H1 (cell line): Measurements from ENCODE around the gene DLEC1. TPM values are rescaled to one million over a fixed set of nuclear protein-coding genes. Genes with fewer than 3 reads are reported as not detected.

Source experiments
- CTCF ChIA-PET: fragments of 300-600 bp; sonication (Branson Sonifier 250); formaldehyde crosslinking; loops from one replicate; lab custom pipeline; 2021; ENCODE audit not compliant: partially characterized antibody; lab: Charles Lee
- POLR2A ChIA-PET: fragments of 300-600 bp; sonication (Branson Sonifier 250); formaldehyde crosslinking; loops from one replicate; lab custom pipeline; 2021; ENCODE audit warnings: inconsistent platforms; ENCODE audit not compliant: partially characterized antibody; lab: Charles Lee
- DNase-seq, 2 experiments: peaks; one replicate each; pipeline versions ENCODE4 v3.0.0 to v3.0.0-alpha.2; 2010 to 2022; ENCODE audit warnings: low spot score in 2 of 2, low read depth in 1 of 2, mixed read lengths in 1 of 2
- FAIRE-seq: peaks from 2 replicates; lab custom pipeline; 2011; peaks lifted over from hg19 to GRCh38; lab: Jason Lieb, UNC
- H2AFZ ChIP-seq: 2 replicates; pipeline ENCODE4 v1.8.1; 2012; ENCODE audit warnings: low read length, inconsistent platforms
- H2AK5ac ChIP-seq: 2 replicates; pipeline ENCODE4 v1.6.1; 2013; ENCODE audit warnings: low read depth, low read length
- H2BK120ac ChIP-seq: replicated peaks from 2 replicates; pipeline ENCODE3; 2013; ENCODE audit warnings: low read depth, low read length, inconsistent platforms
- H2BK12ac ChIP-seq: 2 replicates; pipeline ENCODE4 v1.6.1; 2013; ENCODE audit warnings: low read depth, low read length
- H2BK15ac ChIP-seq: 2 replicates; pipeline ENCODE4 v1.6.1; 2013; ENCODE audit warnings: low read length
- H2BK20ac ChIP-seq: 2 replicates; pipeline ENCODE4 v1.6.1; 2013; ENCODE audit warnings: low read length
- H2BK5ac ChIP-seq: 2 replicates; pipeline ENCODE4 v1.6.1; 2013; ENCODE audit warnings: low read depth, low read length
- H3K14ac ChIP-seq: 2 replicates; pipeline ENCODE4 v1.6.1; 2013; ENCODE audit warnings: inconsistent platforms; ENCODE audit not compliant: insufficient read length
- H3K18ac ChIP-seq: 2 replicates; pipeline ENCODE4 v1.6.1; 2013; ENCODE audit warnings: low read length; ENCODE audit errors: extremely low read depth
- H3K23ac ChIP-seq: 2 replicates; pipeline ENCODE4 v1.6.1; 2013; ENCODE audit warnings: inconsistent platforms; ENCODE audit not compliant: insufficient read length
- H3K23me2 ChIP-seq: 2 replicates; pipeline ENCODE4 v1.6.1; 2013; ENCODE audit warnings: low read depth, low read length
- H3K27ac ChIP-seq: 2 replicates; pipeline ENCODE4 v1.6.1; 2011; ENCODE audit warnings: low read depth, low read length, inconsistent platforms
- H3K27me3 ChIP-seq, 4 experiments: replicated peaks in 1 of 4; 1 replicate in 1 of 4; 2 replicates in 3 of 4; pipeline versions ENCODE4 v1.6.1 to v1.8.1; 2011 to 2013; ENCODE audit warnings: low read length in 3 of 4, mild to moderate bottlenecking in 3 of 4, inconsistent platforms in 2 of 4, mixed read lengths in 2 of 4, moderate library complexity in 1 of 4; ENCODE audit not compliant: control insufficient read depth in 3 of 4, insufficient read depth in 3 of 4; ENCODE audit errors: extremely low read depth in 1 of 4
- H3K36me3 ChIP-seq, 4 experiments: 2 replicates each; pipeline versions ENCODE4 v1.6.1 to v1.8.1; 2011 to 2013; ENCODE audit warnings: mild to moderate bottlenecking in 4 of 4, low read length in 3 of 4, moderate library complexity in 2 of 4, control low read depth in 1 of 4, inconsistent platforms in 1 of 4; ENCODE audit not compliant: insufficient read depth in 4 of 4, control insufficient read depth in 2 of 4
- H3K4ac ChIP-seq: replicated peaks from 2 replicates; pipeline ENCODE3; 2013; ENCODE audit warnings: low read length, low read depth, mixed read lengths, inconsistent platforms; ENCODE audit not compliant: insufficient read length
- H3K4me1 ChIP-seq, 4 experiments: replicated peaks in 1 of 4; 1 replicate in 1 of 4; 2 replicates in 3 of 4; pipeline versions ENCODE4 v1.6.1 to v1.8.1; 2011 to 2013; ENCODE audit warnings: low read length in 3 of 4, inconsistent platforms in 2 of 4, mixed read lengths in 1 of 4; ENCODE audit not compliant: insufficient read depth in 4 of 4, control insufficient read depth in 3 of 4
- H3K4me2 ChIP-seq, 2 experiments: 2 replicates each; pipeline versions ENCODE4 v1.6.1 to v1.8.1; 2011 to 2013; ENCODE audit warnings: low read depth in 2 of 2, low read length in 2 of 2, control low read depth in 1 of 2, inconsistent platforms in 1 of 2, mild to moderate bottlenecking in 1 of 2; ENCODE audit not compliant: insufficient read depth in 1 of 2
- H3K4me3 ChIP-seq, 4 experiments: fragments of 200-600, 300-600 bp in 1 of 4; sonication (generic), shearing (Covaris generic), sonication (Bioruptor Twin) in 1 of 4; 2 replicates each; pipeline versions ENCODE4 v1.5.1 to v1.8.1; 2011 to 2016; ENCODE audit warnings: low read length in 4 of 4, low read depth in 3 of 4, control low read depth in 2 of 4, inconsistent platforms in 2 of 4, mild to moderate bottlenecking in 2 of 4, mixed read lengths in 1 of 4, moderate library complexity in 1 of 4; ENCODE audit not compliant: insufficient read depth in 2 of 4; ENCODE audit errors: extremely low read depth in 1 of 4
- H3K56ac ChIP-seq: replicated peaks from 2 replicates; pipeline ENCODE3; 2013; ENCODE audit warnings: low read depth, mild to moderate bottlenecking, mixed read lengths, low read length, inconsistent platforms; ENCODE audit not compliant: insufficient read length
- H3K79me1 ChIP-seq: 2 replicates; pipeline ENCODE4 v1.6.1; 2013; ENCODE audit warnings: low read depth, low read length, control low read depth
- H3K79me2 ChIP-seq, 2 experiments: 2 replicates each; pipeline versions ENCODE4 v1.6.1 to v1.8.1; 2012 to 2013; ENCODE audit warnings: low read length in 2 of 2, mild to moderate bottlenecking in 2 of 2, inconsistent platforms in 1 of 2; ENCODE audit not compliant: insufficient read depth in 2 of 2, control insufficient read depth in 1 of 2
- H3K9ac ChIP-seq, 4 experiments: replicated peaks in 1 of 4; 1 replicate in 1 of 4; 2 replicates in 3 of 4; pipeline versions ENCODE4 v1.6.1 to v1.8.1; 2011 to 2013; ENCODE audit warnings: low read depth in 3 of 4, low read length in 3 of 4, control low read depth in 2 of 4, mild to moderate bottlenecking in 2 of 4, moderate library complexity in 2 of 4, inconsistent platforms in 1 of 4; ENCODE audit errors: extremely low read depth in 1 of 4
- H3K9me3 ChIP-seq, 2 experiments: 2 replicates each; pipeline versions ENCODE4 v1.6.1 to v1.8.1; 2012 to 2013; ENCODE audit warnings: mild to moderate bottlenecking in 2 of 2, moderate library complexity in 2 of 2, control low read depth in 1 of 2, inconsistent platforms in 1 of 2, low read depth in 1 of 2, low read length in 1 of 2, mixed read lengths in 1 of 2; ENCODE audit not compliant: insufficient read depth in 2 of 2
- H4K20me1 ChIP-seq, 2 experiments: replicated peaks in 1 of 2; 2 replicates each; pipeline versions ENCODE3 to v1.8.1; 2011 to 2013; ENCODE audit warnings: inconsistent platforms in 2 of 2, low read length in 2 of 2, mild to moderate bottlenecking in 1 of 2; ENCODE audit not compliant: insufficient read depth in 2 of 2, control insufficient read depth in 1 of 2
- H4K5ac ChIP-seq: 2 replicates; pipeline ENCODE4 v1.6.1; 2013; ENCODE audit warnings: low read length, low read depth, mixed read lengths, inconsistent platforms; ENCODE audit not compliant: insufficient read length
- H4K8ac ChIP-seq: 2 replicates; pipeline ENCODE4 v1.8.0; 2013; ENCODE audit warnings: mild to moderate bottlenecking, moderate library complexity, low read length, inconsistent platforms; ENCODE audit not compliant: insufficient read depth; ENCODE audit errors: extremely low read depth
- H4K91ac ChIP-seq: replicated peaks from 2 replicates; pipeline ENCODE3; 2013; ENCODE audit warnings: low read length, mixed read lengths, inconsistent platforms; ENCODE audit not compliant: insufficient read length
- ATF2 ChIP-seq: IDR thresholded peaks from 2 replicates; pipeline ENCODE4 v1.6.1; 2012; ENCODE audit warnings: low read length, inconsistent platforms
- BCL11A ChIP-seq, 2 experiments: IDR thresholded peaks; one replicate each; pipeline ENCODE4 v1.6.1; 2011; ENCODE audit warnings: low read depth in 2 of 2, low read length in 2 of 2, mild to moderate bottlenecking in 2 of 2
- BRCA1 ChIP-seq: IDR thresholded peaks from 2 replicates; pipeline ENCODE4 v1.6.1; 2012; ENCODE audit warnings: low read depth, low read length, improper control_type of control experiment
- EGR1 ChIP-seq: IDR thresholded peaks from 2 replicates; pipeline ENCODE4 v1.6.1; 2011; ENCODE audit warnings: low read depth, low read length, borderline replicate concordance
- EP300 ChIP-seq, 2 experiments: IDR thresholded peaks; 1 replicate in 1 of 2; 2 replicates in 1 of 2; pipeline ENCODE4 v1.6.1; 2011 to 2012; ENCODE audit warnings: low read depth in 2 of 2, low read length in 2 of 2, mild to moderate bottlenecking in 2 of 2, borderline replicate concordance in 1 of 2, inconsistent platforms in 1 of 2, moderate library complexity in 1 of 2
- MAFK ChIP-seq: IDR thresholded peaks from 2 replicates; pipeline ENCODE4 v1.6.1; 2012; ENCODE audit warnings: low read depth, mild to moderate bottlenecking, improper control_type of control experiment, low read length
- POU5F1 ChIP-seq: IDR thresholded peaks from 2 replicates; pipeline ENCODE4 v1.6.1; 2011; ENCODE audit warnings: low read depth, mild to moderate bottlenecking, low read length, moderate library complexity
- SP2 ChIP-seq: IDR thresholded peaks from 2 replicates; pipeline ENCODE4 v1.6.1; 2012; ENCODE audit warnings: mild to moderate bottlenecking, low read length, inconsistent platforms
- SP4 ChIP-seq: IDR thresholded peaks from 2 replicates; pipeline ENCODE4 v1.6.1; 2012; ENCODE audit warnings: low read length, inconsistent platforms
- SUZ12 ChIP-seq: fragments of 200-600 bp; sonication (generic); IDR thresholded peaks from 2 replicates; pipeline ENCODE4 v1.6.1; 2012; ENCODE audit warnings: mild to moderate bottlenecking, inconsistent platforms, low read length, moderate library complexity, mixed read lengths
- TBP ChIP-seq: IDR thresholded peaks from 2 replicates; pipeline ENCODE4 v1.6.1; 2011; ENCODE audit warnings: low read depth, low read length, improper control_type of control experiment
- WGBS, 2 experiments: shearing (Covaris generic) in 1 of 2; methylation state at CpG; one replicate each; pipeline versions ENCODE4 v1.1.6 to v1.1.7; 2013 to 2015; ENCODE audit warnings: low lambda C conversion rate in 2 of 2, mixed read lengths in 2 of 2, inconsistent platforms in 1 of 2, low coverage in 1 of 2, missing lambda C conversion rate in 1 of 2; ENCODE audit not compliant: insufficient replicate concordance in 2 of 2, insufficient coverage in 1 of 2, insufficient read length in 1 of 2; ENCODE audit errors: extremely low coverage in 1 of 2, missing lambda C conversion rate in 1 of 2; 5-methylcytosine and 5-hydroxymethylcytosine counted together
- polyA plus RNA-seq, 7 experiments: library from polyadenylated mRNA; depleted of rRNA in 3 of 7; stranded (reverse) in 5 of 7; unstranded in 2 of 7; fragments of >200 nt in 5 of 7; fragments of 200-250 nt in 2 of 7; gene quantifications; 1 replicate in 5 of 7; 2 replicates in 1 of 7; 4 replicates in 1 of 7; pipeline versions ENCODE4 v1.2.1 to v1.2.3, GENCODE V29; 2011 to 2013; ENCODE audit warnings: missing spikeins in 2 of 7, mixed read lengths in 2 of 7
- total RNA-seq: library from RNA; stranded (reverse); fragmentation: NEBNext Ultra II Directional; extraction: Animal tissue kit (Norgen Biotek cat#: 25700); gene quantifications from 2 replicates; pipeline ENCODE4 v1.2.1, GENCODE V29; 2021

The DLEC1 gene
- total and polyA plus RNA-seq, 2 of the 8 experiments (the other 6 are each of a cell fraction or from before 2014, with no cell fraction given), result 0.26 to 0.76 TPM

DNA sequence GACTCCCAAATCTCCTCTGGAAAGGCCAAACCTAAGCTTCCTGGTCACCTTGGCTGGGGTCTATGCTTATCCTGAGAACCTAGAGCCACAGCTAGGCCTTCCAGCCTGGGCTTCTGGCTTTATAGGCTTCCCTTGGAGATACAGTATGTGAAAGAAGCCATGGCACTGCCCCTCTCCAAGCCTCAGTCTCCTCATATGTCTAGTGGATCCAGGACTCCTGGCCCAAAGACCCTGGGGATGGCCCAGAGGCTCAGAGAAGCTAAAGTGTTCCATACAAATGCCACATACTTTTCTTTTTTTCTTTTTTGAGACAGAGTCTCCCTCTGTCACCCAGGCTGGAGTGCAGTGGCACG is 89.3 kb downstream of the DLEC1 start:
- POLR2A ChIA-PET, result interaction anchor here (1.2 to 3.2 kb wide), 2 partner anchors 11 to 29 kb away, joined by 3 to 14 read pairs; no protein-coding TSS in a partner anchor
- H3K56ac ChIP-seq, result no peak overlapping the region
- no peak overlapping the region for H2BK12ac ChIP-seq
- no peak for DNase-seq
- H3K27me3 ChIP-seq, result no peaks in the 10 kb centered on the region
- H2AFZ ChIP-seq, result no peak overlapping the region
- peaks cover 10 to 23% of the 10 kb centered on the region in 2 experiments for H4K20me1 ChIP-seq
- H3K23ac ChIP-seq, result no peak overlapping the region
- H2AK5ac ChIP-seq, result no peak overlapping the region
- no peaks in the 10 kb centered on the region for H3K79me1 ChIP-seq
- H2BK20ac ChIP-seq, result no peak overlapping the region
- no peak overlapping the region for H3K27ac ChIP-seq
- CTCF ChIA-PET, result interaction anchor here (1.0 to 9.6 kb wide), 4 partner anchors 9 to 124 kb away, joined by 3 to 105 read pairs (median 6); no protein-coding TSS in a partner anchor
- 100% methylated on average over 1 of the region's 1 CpG; no CpG with 5 or more reads in 1 of the 2 experiments for WGBS, 2 experiments
- no peak overlapping the region for H2BK5ac ChIP-seq
- no peak overlapping the region for H3K4me3 ChIP-seq
- no peaks in the 10 kb centered on the region for H3K79me2 ChIP-seq
- no peak for FAIRE-seq
- H4K8ac ChIP-seq, result no peak overlapping the region
- no peak overlapping the region for H4K91ac ChIP-seq
- H3K4ac ChIP-seq, result no peak overlapping the region
- H3K9ac ChIP-seq, result no peak overlapping the region
- H3K9me3 ChIP-seq, result no peaks in the 10 kb centered on the region
- H4K5ac ChIP-seq, result no peak overlapping the region
- peaks cover 31 to 53% (median 47%) of the 10 kb centered on the region in 4 experiments for H3K36me3 ChIP-seq
- H2BK120ac ChIP-seq, result no peak overlapping the region
- no peaks in the 10 kb centered on the region for H3K23me2 ChIP-seq
- H3K4me1 ChIP-seq, result 0 out of 7 replicates have a peak, but pooled peaks cover 0 to 3% (median under 1%) of the 10 kb centered on the region in 4 experiments
- H2BK15ac ChIP-seq, result no peak overlapping the region
- H3K14ac ChIP-seq, result no peak overlapping the region
- no peak overlapping the region for H3K4me2 ChIP-seq
- H3K18ac ChIP-seq, result no peak overlapping the region
- TF ChIP-seq SP2 (no peak), MAFK (no peak), SUZ12 (no peak), ATF2 (no peak), SP4 (no peak), TBP (no peak), EP300 (IDR thresholded peaks at IDR 0.05; ENCODE audit: borderline replicate concordance in 1 of 2, low read depth in 2 of 2, low read length in 2 of 2) (no peak), BCL11A (IDR thresholded peaks at IDR 0.05; ENCODE audit: low read depth in 2 of 2, low read length in 2 of 2) (no peak), BRCA1 (no peak), EGR1 (no peak), POU5F1 (no peak)
